ENCODE data around the gene GRAMD1C.

Gene GRAMD1C

DNA sequence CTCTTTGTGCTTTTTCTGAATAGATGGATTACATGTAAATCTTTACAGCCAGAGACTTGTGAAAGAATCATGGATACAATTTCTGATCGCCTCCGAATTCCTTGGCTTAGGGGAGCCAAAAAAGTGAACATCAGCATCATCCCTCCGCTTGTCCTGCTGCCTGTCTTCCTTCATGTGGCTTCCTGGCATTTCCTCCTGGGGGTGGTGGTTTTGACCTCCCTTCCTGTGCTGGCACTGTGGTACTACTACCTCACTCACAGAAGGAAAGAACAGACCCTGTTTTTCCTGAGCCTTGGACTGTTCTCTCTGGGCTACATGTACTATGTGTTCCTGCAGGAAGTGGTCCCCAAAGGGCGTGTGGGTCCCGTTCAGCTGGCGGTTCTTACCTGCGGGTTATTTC lies 115.1 kb downstream of the GRAMD1C start:
- H3K9ac ChIP-seq (ENCODE audit: low read length) = no peak overlapping the region
- H2AFZ ChIP-seq (ENCODE audit: low read length) = no peak overlapping the region
- peaks cover 3% of the 10 kb centered on the region; the same call in 1 of the 2 replicates for H3K36me3 ChIP-seq (replicated peaks; ENCODE audit: insufficient read depth, low read length)
- H3K4me2 ChIP-seq (ENCODE audit: low read depth, low read length) = peak overlapping the region; percentile 17; the same call in 1 of the 2 replicates
- no peaks in the 10 kb centered on the region for H3K27me3 ChIP-seq (replicated peaks; ENCODE audit: insufficient read depth, low read length)
- TF ChIP-seq EZH2phosphoT487 (IDR thresholded peaks at IDR 0.05; ENCODE audit: low read length) (no peak), EZH2 (optimal IDR thresholded peaks at IDR 0.05; ENCODE audit: low read depth, low read length) (no peak)
- H4K20me1 ChIP-seq (ENCODE audit: insufficient read depth, low read length) = no peaks in the 10 kb centered on the region
- H3F3A ChIP-seq (ENCODE audit: insufficient read depth, low read length) = no peaks in the 10 kb centered on the region
- H3K4me3 ChIP-seq (ENCODE audit: low read length) = no peak overlapping the region
- DNase-seq = no peak
- H3K9me3 ChIP-seq (replicated peaks; ENCODE audit: insufficient read depth, low read length) = no peaks in the 10 kb centered on the region
- no peak overlapping the region; the same call in 1 of the 2 replicates for H3K27ac ChIP-seq (ENCODE audit: low read length)
- H3K9me2 ChIP-seq (replicated peaks; ENCODE audit: insufficient read depth, low read length) = no peaks in the 10 kb centered on the region
- peaks cover 35% of the 10 kb centered on the region for H3K4me1 ChIP-seq (ENCODE audit: low read length)
- peaks cover 18% of the 10 kb centered on the region for H3K79me2 ChIP-seq (ENCODE audit: low read length)

GRCh38 chr3:113954091-113954685 lies 115.6 kb downstream of the GRAMD1C start:
- Histone ChIP-seq H3K9me2 (replicated peaks; ENCODE audit: insufficient read depth, low read length) (no peaks in the 10 kb centered on the region), H4K20me1 (ENCODE audit: insufficient read depth, low read length) (no peaks in the 10 kb centered on the region), H3K9me3 (replicated peaks; ENCODE audit: insufficient read depth, low read length) (no peaks in the 10 kb centered on the region), H3K36me3 (replicated peaks; ENCODE audit: insufficient read depth, low read length) (peaks cover 3% of the 10 kb centered on the region), H3K4me2 (ENCODE audit: low read depth, low read length) (peak overlapping the region; percentile 17), H2AFZ (ENCODE audit: low read length) (no peak overlapping the region), H3K4me3 (ENCODE audit: low read length) (0 out of 2 replicates have a peak overlapping the region, but pooled peaks have one; percentile 1), H3K79me2 (ENCODE audit: low read length) (peaks cover 13% of the 10 kb centered on the region), H3K27ac (ENCODE audit: low read length) (no peak overlapping the region; the same call in 1 of the 2 replicates), H3K9ac (ENCODE audit: low read length) (no peak overlapping the region), H3K4me1 (ENCODE audit: low read length) (peaks cover 31% of the 10 kb centered on the region), H3K27me3 (replicated peaks; ENCODE audit: insufficient read depth, low read length) (no peaks in the 10 kb centered on the region), H3F3A (ENCODE audit: insufficient read depth, low read length) (no peaks in the 10 kb centered on the region)
- no peak for DNase-seq
- no peak for TF ChIP-seq EZH2phosphoT487 (IDR thresholded peaks at IDR 0.05; ENCODE audit: low read length)
- no peak for TF ChIP-seq EZH2 (optimal IDR thresholded peaks at IDR 0.05; ENCODE audit: low read depth, low read length)
- TF ChIP-seq, protein P1, sequence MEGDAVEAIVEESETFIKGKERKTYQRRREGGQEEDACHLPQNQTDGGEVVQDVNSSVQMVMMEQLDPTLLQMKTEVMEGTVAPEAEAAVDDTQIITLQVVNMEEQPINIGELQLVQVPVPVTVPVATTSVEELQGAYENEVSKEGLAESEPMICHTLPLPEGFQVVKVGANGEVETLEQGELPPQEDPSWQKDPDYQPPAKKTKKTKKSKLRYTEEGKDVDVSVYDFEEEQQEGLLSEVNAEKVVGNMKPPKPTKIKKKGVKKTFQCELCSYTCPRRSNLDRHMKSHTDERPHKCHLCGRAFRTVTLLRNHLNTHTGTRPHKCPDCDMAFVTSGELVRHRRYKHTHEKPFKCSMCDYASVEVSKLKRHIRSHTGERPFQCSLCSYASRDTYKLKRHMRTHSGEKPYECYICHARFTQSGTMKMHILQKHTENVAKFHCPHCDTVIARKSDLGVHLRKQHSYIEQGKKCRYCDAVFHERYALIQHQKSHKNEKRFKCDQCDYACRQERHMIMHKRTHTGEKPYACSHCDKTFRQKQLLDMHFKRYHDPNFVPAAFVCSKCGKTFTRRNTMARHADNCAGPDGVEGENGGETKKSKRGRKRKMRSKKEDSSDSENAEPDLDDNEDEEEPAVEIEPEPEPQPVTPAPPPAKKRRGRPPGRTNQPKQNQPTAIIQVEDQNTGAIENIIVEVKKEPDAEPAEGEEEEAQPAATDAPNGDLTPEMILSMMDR (IDR thresholded peaks at IDR 0.05; ENCODE audit: low read length) = no peak

DNA sequence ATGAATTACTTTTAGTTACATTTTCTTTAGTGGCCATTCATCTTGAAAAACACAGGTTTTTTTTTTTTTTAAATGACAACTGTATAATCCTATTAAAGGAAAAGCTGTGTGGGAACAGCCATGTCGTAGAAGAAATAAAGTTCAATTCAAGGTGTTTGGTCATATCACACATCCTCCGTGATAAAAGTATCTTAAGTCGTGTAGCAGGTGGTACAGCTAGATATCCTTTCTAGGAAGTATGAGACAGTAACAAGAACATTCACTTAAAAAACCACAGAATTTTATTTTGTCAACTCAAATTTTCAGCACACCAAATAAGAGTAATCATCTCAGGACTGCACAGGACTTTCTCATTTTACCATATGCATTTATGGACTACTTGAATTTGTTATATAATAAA lies 125.3 kb downstream of the GRAMD1C start:
- Histone ChIP-seq H2AFZ (ENCODE audit: low read length) (no peak overlapping the region), H3K27me3 (replicated peaks; ENCODE audit: insufficient read depth, low read length) (no peaks in the 10 kb centered on the region), H3K27ac (ENCODE audit: low read length) (no peak overlapping the region), H3F3A (ENCODE audit: insufficient read depth, low read length) (no peaks in the 10 kb centered on the region), H3K4me1 (ENCODE audit: low read length) (no peaks in the 10 kb centered on the region), H3K79me2 (ENCODE audit: low read length) (no peaks in the 10 kb centered on the region), H4K20me1 (ENCODE audit: insufficient read depth, low read length) (no peaks in the 10 kb centered on the region), H3K4me3 (ENCODE audit: low read length) (no peak overlapping the region), H3K4me2 (ENCODE audit: low read depth, low read length) (no peak overlapping the region), H3K36me3 (replicated peaks; ENCODE audit: insufficient read depth, low read length) (peaks cover 5% of the 10 kb centered on the region; the same call in 1 of the 2 replicates), H3K9me2 (replicated peaks; ENCODE audit: insufficient read depth, low read length) (no peaks in the 10 kb centered on the region), H3K9ac (ENCODE audit: low read length) (no peak overlapping the region), H3K9me3 (replicated peaks; ENCODE audit: insufficient read depth, low read length) (no peaks in the 10 kb centered on the region)
- DNase-seq = no peak
- TF ChIP-seq EZH2phosphoT487 (IDR thresholded peaks at IDR 0.05; ENCODE audit: low read length) (no peak), EZH2 (optimal IDR thresholded peaks at IDR 0.05; ENCODE audit: low read depth, low read length) (no peak)
- TF ChIP-seq, protein P1 (IDR thresholded peaks at IDR 0.05; ENCODE audit: low read length) = no peak

DNA sequence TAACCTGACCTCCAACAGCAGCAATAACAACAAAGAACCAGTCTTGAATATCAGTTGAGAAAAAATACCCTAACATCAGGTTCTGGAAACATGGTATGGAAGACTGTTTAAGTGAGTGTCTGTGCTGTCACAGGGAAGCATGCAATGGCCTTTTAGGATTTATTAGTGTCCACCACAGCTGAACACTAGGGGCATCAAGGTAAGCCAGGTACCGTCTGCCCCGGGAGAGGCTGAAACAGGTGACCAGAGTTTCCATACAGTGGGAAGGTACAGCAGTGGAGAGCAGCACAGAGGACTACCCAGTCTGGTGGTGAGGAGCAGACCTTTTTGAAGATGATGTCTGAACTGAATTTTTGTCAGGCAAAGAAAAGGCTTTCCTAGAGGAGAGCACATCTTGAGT lies 127.6 kb downstream of the GRAMD1C start:
- Histone ChIP-seq H4K20me1 (ENCODE audit: insufficient read depth, low read length) (no peaks in the 10 kb centered on the region), H3F3A (ENCODE audit: insufficient read depth, low read length) (no peaks in the 10 kb centered on the region), H2AFZ (ENCODE audit: low read length) (no peak overlapping the region), H3K36me3 (replicated peaks; ENCODE audit: insufficient read depth, low read length) (0 out of 2 replicates have a peak, but pooled peaks cover 2% of the 10 kb centered on the region), H3K4me1 (ENCODE audit: low read length) (no peaks in the 10 kb centered on the region), H3K27ac (ENCODE audit: low read length) (no peak overlapping the region), H3K4me2 (ENCODE audit: low read depth, low read length) (no peak overlapping the region), H3K9me3 (replicated peaks; ENCODE audit: insufficient read depth, low read length) (no peaks in the 10 kb centered on the region), H3K9ac (ENCODE audit: low read length) (no peak overlapping the region), H3K27me3 (replicated peaks; ENCODE audit: insufficient read depth, low read length) (no peaks in the 10 kb centered on the region), H3K79me2 (ENCODE audit: low read length) (no peaks in the 10 kb centered on the region), H3K9me2 (replicated peaks; ENCODE audit: insufficient read depth, low read length) (no peaks in the 10 kb centered on the region), H3K4me3 (ENCODE audit: low read length) (no peak overlapping the region)
- no peak for DNase-seq
- TF ChIP-seq, protein P1 (IDR thresholded peaks at IDR 0.05; ENCODE audit: low read length) = no peak
- TF ChIP-seq EZH2 (optimal IDR thresholded peaks at IDR 0.05; ENCODE audit: low read depth, low read length) = no peak
- no peak for TF ChIP-seq EZH2phosphoT487 (IDR thresholded peaks at IDR 0.05; ENCODE audit: low read length)

Data from MM.1S (cell line).